ENCODE measurements around the gene OR4D1.

OR4D1 gene

DNA sequence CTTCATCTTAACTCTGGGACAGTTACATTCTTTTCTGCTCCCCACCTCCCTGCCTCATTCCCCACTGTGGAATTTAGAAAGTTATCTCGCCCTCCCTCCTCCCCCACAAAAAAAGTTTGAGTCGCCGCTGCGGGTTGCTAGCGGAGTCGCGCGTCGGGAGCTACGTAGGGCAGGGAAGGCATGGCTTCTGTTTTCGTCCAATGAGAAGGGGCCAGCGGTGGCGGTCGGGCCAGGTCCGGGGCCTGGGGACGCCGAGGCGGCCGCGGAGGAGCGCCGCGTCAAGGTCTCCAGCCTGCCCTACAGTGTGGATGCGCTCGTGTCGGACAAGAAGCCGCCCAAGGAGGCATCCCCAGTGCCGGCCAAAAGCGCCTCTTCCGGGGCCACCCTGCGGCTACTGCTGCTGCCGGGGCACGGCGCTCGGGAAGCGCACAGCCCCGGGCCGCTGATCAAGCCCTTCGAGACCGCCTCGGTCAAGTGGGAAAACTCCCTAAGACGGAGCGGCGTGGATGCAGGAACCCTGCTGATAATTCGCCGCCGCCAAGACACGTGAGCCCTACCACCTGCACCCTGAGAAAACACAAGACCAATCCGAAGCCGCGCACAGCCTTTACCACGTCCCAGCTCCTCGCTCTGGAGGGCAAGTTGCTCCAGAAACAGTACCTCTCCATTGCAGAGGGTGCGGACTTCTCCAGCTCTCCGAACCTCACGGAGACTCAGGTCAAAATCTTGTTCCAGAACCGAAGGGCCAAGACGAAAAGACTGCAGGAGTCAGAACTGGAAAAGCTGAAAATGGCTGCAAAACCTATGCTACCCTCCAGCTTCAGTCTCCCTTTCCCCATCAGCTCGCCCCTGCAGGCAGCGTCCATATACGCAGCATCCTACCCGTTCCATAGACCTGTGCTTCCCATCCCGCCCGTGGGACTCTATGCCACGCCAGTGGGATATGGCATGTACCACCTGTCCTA is 8.9 kb downstream of the OR4D1 start:
- DNase-seq (ENCODE audit: low read depth) = peak; percentile 21

GRCh38 chr17:58158181-58158580 is 10.0 kb downstream of the OR4D1 start:
- no peak for DNase-seq (ENCODE audit: low read depth)

GRCh38 chr17:58161566-58161965 is 13.4 kb downstream of the OR4D1 start:
- no peak for DNase-seq (ENCODE audit: low read depth)

GRCh38 chr17:58165981-58166380 is 17.8 kb downstream of the OR4D1 start:
- DNase-seq (ENCODE audit: low read depth) = no peak

GRCh38 chr17:58166682-58167081 is 18.5 kb downstream of the OR4D1 start, which contains the start of gene OR4D2:
TSS of gene OR4D2 (plus strand) at chr17:58166982. CDS start at chr17:58169656, 2,674 bp downstream.
- no peak for DNase-seq (ENCODE audit: low read depth)

DNA sequence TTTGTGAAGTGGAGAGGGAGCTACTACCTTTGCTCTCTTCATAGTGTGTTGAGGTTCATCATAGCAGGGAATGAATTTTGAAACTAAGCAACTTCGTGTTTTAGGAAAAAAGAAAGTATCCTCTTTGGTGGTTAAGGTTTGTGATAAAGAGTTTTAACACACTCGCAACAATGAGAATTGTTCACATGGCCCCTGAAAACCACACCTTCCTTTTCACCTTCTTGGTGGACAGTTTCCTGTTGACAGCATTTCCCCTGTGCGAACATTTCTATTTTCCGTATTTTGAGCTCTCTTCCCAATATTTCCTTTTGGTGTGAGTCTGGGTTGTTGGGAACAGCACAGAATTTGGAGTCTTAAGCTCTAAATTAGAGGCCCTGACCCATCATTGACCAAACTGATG is 22.4 kb downstream of the OR4D1 start:
- DNase-seq (ENCODE audit: low read depth) = no peak

DNA sequence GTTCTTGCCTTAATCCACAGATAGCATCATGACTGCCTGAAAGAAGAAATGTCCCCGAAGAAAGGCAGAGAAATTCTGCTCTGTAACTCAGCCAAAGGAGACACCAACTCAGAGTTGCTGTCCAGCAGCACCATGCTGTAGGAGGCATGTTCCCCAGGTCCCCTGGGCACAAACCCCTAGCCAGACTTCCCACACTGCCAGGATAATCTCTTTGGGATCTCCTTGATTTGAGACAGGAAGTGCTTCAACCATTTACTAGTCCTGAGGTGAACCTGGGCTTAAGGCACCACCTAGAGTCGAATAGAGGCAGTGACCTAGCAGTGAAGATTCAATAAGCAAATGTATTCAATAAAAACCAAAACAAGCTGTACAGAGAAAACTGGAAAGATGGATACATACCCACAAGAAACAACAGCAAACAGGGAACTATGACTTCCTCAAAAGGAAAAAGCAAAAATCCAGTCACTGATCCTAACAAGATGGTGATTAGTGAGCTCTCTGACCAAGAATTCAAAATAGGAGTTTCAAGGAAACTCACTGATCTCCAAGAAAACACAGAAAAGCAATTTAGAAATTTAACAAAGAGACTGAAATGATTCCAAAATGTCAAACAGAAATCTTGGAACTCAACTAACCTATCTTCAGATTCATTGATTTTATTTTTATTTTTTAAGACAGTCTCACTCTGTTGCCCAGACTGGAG is 24.3 kb downstream of the OR4D1 start:
- DNase-seq (ENCODE audit: low read depth) = no peak

DNA sequence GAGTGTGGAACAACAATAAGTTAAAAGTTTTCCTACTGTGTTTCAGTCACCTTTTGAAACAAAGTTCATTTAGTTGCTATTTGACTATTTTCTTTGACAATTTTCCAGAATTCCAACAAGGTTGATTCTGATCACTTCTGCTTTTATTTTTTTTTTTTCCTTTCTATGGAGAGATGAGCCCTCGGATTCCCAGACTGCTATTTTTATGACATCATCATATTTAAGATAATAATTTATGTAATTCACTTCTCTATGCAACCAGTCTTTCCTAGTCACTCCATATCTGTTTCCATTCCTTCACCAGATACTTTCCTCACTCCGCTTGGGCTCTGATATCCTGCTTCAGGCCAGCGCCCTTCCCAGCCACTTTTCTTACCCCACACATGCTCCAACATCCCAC is 26.7 kb downstream of the OR4D1 start:
- no peak for DNase-seq (ENCODE audit: low read depth)

DNA sequence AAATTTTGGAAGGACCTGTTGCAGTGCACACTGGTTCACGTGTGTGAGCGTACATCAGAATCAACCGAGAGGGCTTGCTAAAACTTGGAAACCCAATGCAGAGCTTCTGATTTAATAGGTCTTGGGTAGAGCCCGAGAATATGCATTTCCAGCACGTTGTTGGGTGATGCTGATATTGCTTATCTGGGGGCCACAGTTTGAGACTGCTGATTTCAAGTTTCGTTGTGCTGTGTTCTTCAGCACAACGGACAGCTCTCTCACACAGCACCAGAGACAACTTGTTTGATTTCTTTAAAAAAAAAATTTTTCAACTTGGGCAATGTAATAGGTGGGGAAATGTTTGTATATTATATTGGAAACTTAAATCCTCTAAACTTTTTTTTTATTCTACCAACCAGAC is 28.0 kb downstream of the OR4D1 start:
- DNase-seq (ENCODE audit: low read depth) = no peak

- no peak for DNase-seq (ENCODE audit: low read depth)
Measured at GRCh38 chr17:58181796-58182195, 33.6 kb downstream of the OR4D1 start.

GRCh38 chr17:58183514-58183913 is 35.3 kb downstream of the OR4D1 start:
- DNase-seq (ENCODE audit: low read depth) = no peak

DNA sequence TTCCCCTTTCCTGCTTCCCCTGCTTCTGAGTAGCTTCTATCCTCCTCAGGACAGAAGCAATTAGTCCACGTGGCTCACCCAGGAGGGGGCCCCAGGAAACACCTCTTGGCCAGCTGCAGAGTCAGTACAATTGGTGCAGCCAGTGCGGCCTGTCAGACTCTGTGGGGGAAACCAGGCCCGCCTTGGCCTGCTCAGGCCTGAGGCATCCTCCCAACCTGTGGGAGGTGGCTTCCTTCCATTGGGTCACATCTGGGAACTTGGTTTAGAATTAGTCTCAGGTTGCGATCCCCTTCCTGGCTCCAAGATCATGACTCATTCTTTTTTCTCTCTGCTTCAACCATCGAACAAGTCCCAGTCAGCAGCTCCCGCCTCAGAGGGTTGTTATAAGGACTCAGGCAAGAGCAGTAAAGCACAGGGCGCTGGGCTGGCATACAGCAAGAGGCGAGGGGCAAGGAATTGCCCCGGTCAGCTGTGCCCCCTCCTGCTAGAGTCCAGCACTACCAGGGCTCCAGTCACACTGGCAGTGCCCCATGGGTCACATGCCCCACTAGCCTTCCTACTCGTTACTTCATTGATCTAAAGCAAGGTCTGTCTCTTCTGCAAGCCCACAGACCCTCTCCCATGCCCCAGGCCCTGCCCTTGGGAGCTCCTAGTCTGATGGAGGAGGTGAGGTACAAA is 36.3 kb downstream of the OR4D1 start:
- DNase-seq (ENCODE audit: low read depth) = no peak

- no peak for DNase-seq (ENCODE audit: low read depth)
Measured at GRCh38 chr17:58184986-58185761, 37.0 kb downstream of the OR4D1 start.

DNA sequence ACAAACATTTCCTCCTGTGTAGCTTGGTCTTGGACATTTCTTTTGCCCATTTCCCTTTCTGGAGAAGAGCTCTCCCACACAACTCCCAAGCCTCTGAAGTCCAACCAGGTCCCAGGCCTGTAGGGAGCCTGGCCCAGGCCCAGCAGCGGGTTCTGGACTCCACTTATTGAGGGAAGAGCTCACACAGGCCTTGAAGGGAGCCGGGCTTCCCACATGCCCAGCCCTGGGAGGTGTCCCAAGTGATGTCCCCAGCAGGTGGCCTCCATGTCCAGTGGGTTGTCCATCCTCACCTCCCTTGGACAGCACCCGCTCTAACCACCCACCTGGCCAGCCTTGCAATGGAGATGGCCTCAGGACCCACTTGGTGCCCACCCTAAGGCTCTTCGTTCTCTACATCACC is 38.4 kb downstream of the OR4D1 start:
- DNase-seq (ENCODE audit: low read depth) = no peak

DNA sequence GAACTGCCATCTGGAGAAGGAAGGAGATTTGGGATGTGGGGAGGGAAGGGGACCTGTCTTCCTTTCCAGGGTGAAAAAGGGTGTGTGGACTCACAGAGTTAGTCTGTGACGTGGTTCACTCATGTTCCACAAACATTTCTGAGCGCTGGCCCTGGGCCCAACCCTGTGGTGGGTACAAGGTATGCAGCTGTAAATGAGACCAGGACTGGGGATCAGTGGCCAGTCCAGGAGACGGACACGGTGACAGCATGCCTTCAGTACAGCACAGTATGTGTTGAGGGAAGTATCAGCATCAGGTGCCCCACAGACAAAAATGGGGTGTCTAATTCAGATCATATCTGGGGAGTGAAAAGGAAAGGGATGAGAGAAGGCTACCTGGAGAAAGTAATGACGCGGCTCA is 38.9 kb downstream of the OR4D1 start:
- DNase-seq (ENCODE audit: low read depth) = no peak

DNA sequence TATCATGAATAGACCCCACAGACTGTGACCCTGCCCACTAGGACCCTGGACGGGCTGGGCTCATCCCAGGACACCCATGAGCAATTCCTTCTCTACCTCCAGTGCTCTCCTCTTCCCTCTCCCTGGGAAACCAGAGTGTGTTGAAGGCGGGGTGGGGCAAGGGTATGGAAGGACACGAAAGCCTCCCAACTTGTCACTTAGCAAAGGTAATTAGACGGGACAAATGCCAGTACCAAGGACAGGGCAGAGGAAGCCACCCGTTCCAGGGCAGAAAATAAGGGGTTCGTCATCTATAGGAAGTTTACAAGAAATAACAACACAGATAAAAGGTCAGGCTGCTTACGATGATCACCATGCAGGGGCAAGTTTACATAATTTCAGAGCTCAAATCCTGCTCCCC is 39.5 kb downstream of the OR4D1 start:
- DNase-seq (ENCODE audit: low read depth) = no peak

DNA sequence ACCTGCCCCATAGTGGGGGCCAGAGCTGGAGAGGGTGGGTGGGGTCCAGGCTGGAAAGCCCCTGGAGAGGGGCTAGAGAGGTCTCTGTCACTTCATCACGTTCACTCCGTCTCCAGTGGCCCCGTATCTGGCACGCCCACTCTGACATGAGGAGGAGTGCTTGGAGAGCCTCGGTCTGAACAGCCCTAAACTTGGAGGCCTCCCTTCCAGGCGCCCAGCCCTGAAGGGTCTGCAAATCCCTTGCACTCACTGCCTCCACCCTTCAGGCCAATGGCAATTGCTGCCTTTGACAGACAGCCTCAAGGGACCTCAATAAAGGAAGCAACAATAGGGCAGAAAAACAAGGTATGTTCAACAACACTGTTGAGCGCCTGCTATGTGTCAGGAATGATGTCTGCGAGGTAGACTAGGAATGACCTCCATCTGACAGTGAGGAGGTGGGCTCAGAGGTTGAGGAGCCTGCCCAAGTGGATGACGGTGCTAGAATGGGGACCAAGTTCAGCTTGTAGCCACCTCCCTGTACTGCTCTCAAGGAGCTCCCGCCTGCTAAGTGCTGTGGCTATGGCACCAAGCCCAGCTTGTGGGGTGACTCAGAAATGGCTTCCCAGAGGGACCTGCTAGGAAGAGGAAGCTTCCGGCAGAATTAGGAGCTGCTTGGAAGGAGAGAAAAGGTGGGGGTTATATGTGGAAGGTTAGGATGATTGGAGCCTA is 41.4 kb downstream of the OR4D1 start:
- DNase-seq (ENCODE audit: low read depth) = no peak

DNA sequence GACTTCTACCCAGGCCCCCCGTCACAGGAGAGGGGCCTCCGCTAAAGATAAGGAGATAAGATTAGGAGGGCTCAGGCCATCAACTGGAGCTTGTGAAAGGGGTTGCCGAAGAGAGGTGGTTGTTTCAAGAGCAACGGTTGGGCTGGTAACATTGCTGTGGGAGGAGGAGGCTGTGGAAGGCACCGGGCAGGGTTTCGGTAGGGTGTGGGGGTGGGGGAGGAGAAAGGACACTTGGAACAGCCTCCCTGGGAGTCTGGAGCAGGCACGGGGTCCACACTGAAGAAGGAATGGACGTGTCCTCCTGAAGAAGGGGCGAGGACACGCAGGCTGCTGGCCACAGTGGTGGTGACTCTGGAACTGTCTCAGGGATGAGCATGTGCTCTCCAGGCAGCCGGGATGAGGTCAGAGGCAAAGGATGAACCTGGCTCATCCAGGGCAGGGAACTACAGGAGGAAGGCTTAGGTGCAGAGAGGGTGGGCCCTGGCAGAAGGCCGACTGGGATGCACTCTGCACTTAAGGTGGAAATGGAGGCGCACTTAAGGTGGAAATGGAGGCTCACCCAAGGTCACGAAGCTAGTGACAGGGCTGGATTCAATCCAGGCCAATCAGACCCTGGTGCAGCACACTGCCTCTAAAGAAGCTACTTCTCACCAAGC is 43.2 kb downstream of the OR4D1 start:
- no peak for DNase-seq (ENCODE audit: low read depth)

- no peak for DNase-seq (ENCODE audit: low read depth)
Measured at GRCh38 chr17:58192612-58193011, 44.4 kb downstream of the OR4D1 start, which contains the start of gene EPX. TSS of gene EPX (plus strand) at chr17:58192726. CDS start at chr17:58192847, 121 bp downstream.

- DNase-seq (ENCODE audit: low read depth) = no peak
Measured at GRCh38 chr17:58193641-58194255, 45.6 kb downstream of the OR4D1 start.
